ENCODE data around the gene PRR9.
"Not testable (repeated sequence)": the region's sequence is repeated elsewhere in the genome, so short reads cannot be mapped to it uniquely, and the experiment has no call there.

Gene PRR9

GRCh38 chr1:153217212-153217611 is at the start of gene PRR9:
TSS of gene PRR9 (plus strand) at chr1:153217584. CDS start at chr1:153218145, 561 bp downstream.
- no peak for DNase-seq (ENCODE audit: extremely low read depth, low read depth)
- no peak within 1 kb of the TSS for H3K4me3 ChIP-seq (replicated peaks; ENCODE audit: low read depth, low read length)
- TF ChIP-seq CTCF (IDR thresholded peaks at IDR 0.05; ENCODE audit: low read depth, low read length, missing control alignments): no peak

GRCh38 chr1:153168686-153169085 is 48.7 kb upstream of the PRR9 start:
- DNase-seq (ENCODE audit: extremely low read depth, low read depth): no peak
- no peak for TF ChIP-seq CTCF (IDR thresholded peaks at IDR 0.05; ENCODE audit: low read depth, low read length, missing control alignments)
- H3K4me3 ChIP-seq (replicated peaks; ENCODE audit: low read depth, low read length): no peak overlapping the region

- no peak overlapping the region for H3K4me3 ChIP-seq (replicated peaks; ENCODE audit: low read depth, low read length)
- TF ChIP-seq CTCF (IDR thresholded peaks at IDR 0.05; ENCODE audit: low read depth, low read length, missing control alignments): no peak
- no peak for DNase-seq (ENCODE audit: extremely low read depth, low read depth)
Measured at GRCh38 chr1:153174624-153175023, 42.8 kb upstream of the PRR9 start.

GRCh38 chr1:153178922-153179321 is 38.5 kb upstream of the PRR9 start:
- no peak overlapping the region for H3K4me3 ChIP-seq (replicated peaks; ENCODE audit: low read depth, low read length)
- no peak for DNase-seq (ENCODE audit: extremely low read depth, low read depth)
- no peak for TF ChIP-seq CTCF (IDR thresholded peaks at IDR 0.05; ENCODE audit: low read depth, low read length, missing control alignments)

- TF ChIP-seq CTCF (IDR thresholded peaks at IDR 0.05; ENCODE audit: low read depth, low read length, missing control alignments): no peak
- no peak for DNase-seq (ENCODE audit: extremely low read depth, low read depth)
- no peak overlapping the region for H3K4me3 ChIP-seq (replicated peaks; ENCODE audit: low read depth, low read length)
Measured at GRCh38 chr1:153180556-153180955, 36.8 kb upstream of the PRR9 start.

- not testable (repeated sequence) for DNase-seq (ENCODE audit: extremely low read depth, low read depth); H3K4me3 ChIP-seq (replicated peaks; ENCODE audit: low read depth, low read length)
Measured at GRCh38 chr1:153188301-153188700, 29.1 kb upstream of the PRR9 start.

GRCh38 chr1:153190373-153190772 is 27.0 kb upstream of the PRR9 start:
- no peak for TF ChIP-seq CTCF (IDR thresholded peaks at IDR 0.05; ENCODE audit: low read depth, low read length, missing control alignments)

More at GRCh38 chr1:153190373-153190772, 27.0 kb upstream of the PRR9 start:
- DNase-seq (ENCODE audit: extremely low read depth, low read depth): no peak
- H3K4me3 ChIP-seq (replicated peaks; ENCODE audit: low read depth, low read length): no peak overlapping the region

Data from HFF-Myc (cell line).